Activated CD4-positive, alpha-beta T cell treated with anti-CD3 and anti-CD28 coated beads, Interleukin-2, amount 50 U/mL, for 48 hours (primary cell): ENCODE measurements around the gene SLC38A10.

ENCODE experiments used
- DNase-seq, 2 experiments: peaks; one replicate each; pipeline ENCODE4 v3.0.0-alpha.2; 2020

SLC38A10 gene

GRCh38 chr17:81273698-81274470 is 21.2 kb downstream of the SLC38A10 start:
- no peak for DNase-seq

GRCh38 chr17:81272616-81273015 is 22.5 kb downstream of the SLC38A10 start:
- DNase-seq, result no peak

- DNase-seq, result no peak
Observed at GRCh38 chr17:81271226-81271625, 23.9 kb downstream of the SLC38A10 start.

- DNase-seq, result no peak
Observed at GRCh38 chr17:81270279-81270678, 24.8 kb downstream of the SLC38A10 start.

- no peak for DNase-seq
Observed at GRCh38 chr17:81267390-81268067, 27.6 kb downstream of the SLC38A10 start.

- no peak for DNase-seq
Observed at GRCh38 chr17:81265576-81265975, 29.5 kb downstream of the SLC38A10 start.

- DNase-seq, result no peak
Observed at GRCh38 chr17:81264640-81265039, 30.5 kb downstream of the SLC38A10 start.

GRCh38 chr17:81263371-81264181 is 31.5 kb downstream of the SLC38A10 start:
- no peak for DNase-seq

GRCh38 chr17:81261582-81262336 is 33.3 kb downstream of the SLC38A10 start:
- DNase-seq, result no peak

GRCh38 chr17:81261096-81261495 is 34.0 kb downstream of the SLC38A10 start:
- DNase-seq, result no peak

GRCh38 chr17:81260641-81261040 is 34.5 kb downstream of the SLC38A10 start:
- no peak for DNase-seq

- DNase-seq, result no peak
Observed at GRCh38 chr17:81260171-81260570, 34.9 kb downstream of the SLC38A10 start.

- DNase-seq, result no peak
Observed at GRCh38 chr17:81259058-81259605, 36.0 kb downstream of the SLC38A10 start.

GRCh38 chr17:81258292-81258691 is 36.8 kb downstream of the SLC38A10 start:
- no peak for DNase-seq

GRCh38 chr17:81257533-81257932 is 37.6 kb downstream of the SLC38A10 start:
- no peak for DNase-seq

- no peak for DNase-seq
Observed at GRCh38 chr17:81256616-81257015, 38.5 kb downstream of the SLC38A10 start.

GRCh38 chr17:81254955-81255717 is 40.0 kb downstream of the SLC38A10 start:
- DNase-seq, result no peak

- DNase-seq, result peak; percentile 58 to 64
Observed at GRCh38 chr17:81253358-81254131, 41.6 kb downstream of the SLC38A10 start.

- no peak for DNase-seq
Observed at GRCh38 chr17:81252987-81253329, 42.1 kb downstream of the SLC38A10 start.

- DNase-seq, result no peak
Observed at GRCh38 chr17:81252326-81252986, 42.7 kb downstream of the SLC38A10 start.
